SK-N-SH (cell line): ENCODE data around the gene UBE2R2.

Source experiments
- CHD2 ChIP-seq: fragments of 150-350 bp; IDR thresholded peaks from 2 replicates; pipeline ENCODE4 v1.6.1; 2018; ENCODE audit warnings: low read length; ENCODE audit not compliant: partially characterized antibody
- FOXM1 ChIP-seq: IDR thresholded peaks from 2 replicates; pipeline ENCODE4 v1.4.0; 2012; ENCODE audit warnings: low read depth, mild to moderate bottlenecking
- JUND ChIP-seq: IDR thresholded peaks from 2 replicates; pipeline ENCODE4 v1.4.0; 2012
- NFIC ChIP-seq: IDR thresholded peaks from 2 replicates; pipeline ENCODE4 v1.4.0; 2012; ENCODE audit warnings: borderline replicate concordance
- POLR2AphosphoS5 ChIP-seq: IDR thresholded peaks from 2 replicates; pipeline ENCODE4 v1.6.1; 2012; ENCODE audit warnings: low read depth, low read length
- RAD21 ChIP-seq: IDR thresholded peaks from 2 replicates; pipeline ENCODE4 v1.6.1; 2012; ENCODE audit warnings: mild to moderate bottlenecking, low read length
- SMC3 ChIP-seq: IDR thresholded peaks from 2 replicates; pipeline ENCODE4 v1.6.1; 2012; ENCODE audit warnings: low read depth, low read length, improper control_type of control experiment
- TCF12 ChIP-seq: IDR thresholded peaks from 2 replicates; pipeline ENCODE4 v1.4.0; 2012
- TF ChIP-seq, protein P1 (sequence below): fragments of 200-600 bp; sonication (generic); IDR thresholded peaks from 2 replicates; pipeline ENCODE4 v1.6.1; 2017; ENCODE audit warnings: antibody characterized with exemption, mild to moderate bottlenecking, moderate library complexity

GRCh38 chr9:33850267-33850629 lies 33.3 kb downstream of the UBE2R2 start:
- TF ChIP-seq, protein P1, sequence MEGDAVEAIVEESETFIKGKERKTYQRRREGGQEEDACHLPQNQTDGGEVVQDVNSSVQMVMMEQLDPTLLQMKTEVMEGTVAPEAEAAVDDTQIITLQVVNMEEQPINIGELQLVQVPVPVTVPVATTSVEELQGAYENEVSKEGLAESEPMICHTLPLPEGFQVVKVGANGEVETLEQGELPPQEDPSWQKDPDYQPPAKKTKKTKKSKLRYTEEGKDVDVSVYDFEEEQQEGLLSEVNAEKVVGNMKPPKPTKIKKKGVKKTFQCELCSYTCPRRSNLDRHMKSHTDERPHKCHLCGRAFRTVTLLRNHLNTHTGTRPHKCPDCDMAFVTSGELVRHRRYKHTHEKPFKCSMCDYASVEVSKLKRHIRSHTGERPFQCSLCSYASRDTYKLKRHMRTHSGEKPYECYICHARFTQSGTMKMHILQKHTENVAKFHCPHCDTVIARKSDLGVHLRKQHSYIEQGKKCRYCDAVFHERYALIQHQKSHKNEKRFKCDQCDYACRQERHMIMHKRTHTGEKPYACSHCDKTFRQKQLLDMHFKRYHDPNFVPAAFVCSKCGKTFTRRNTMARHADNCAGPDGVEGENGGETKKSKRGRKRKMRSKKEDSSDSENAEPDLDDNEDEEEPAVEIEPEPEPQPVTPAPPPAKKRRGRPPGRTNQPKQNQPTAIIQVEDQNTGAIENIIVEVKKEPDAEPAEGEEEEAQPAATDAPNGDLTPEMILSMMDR: no peak
- TF ChIP-seq TCF12 (no peak), SMC3 (no peak), CHD2 (no peak), POLR2AphosphoS5 (no peak), NFIC (no peak), JUND (no peak), RAD21 (no peak), FOXM1 (no peak)
